NOMO-1 treated with DMSO at 0.1 percent for 48 hours (cell line): ENCODE results near the gene SLC35G2.
"Not testable (repeated sequence)": the region's sequence is repeated elsewhere in the genome, so short reads cannot be mapped to it uniquely, and the experiment has no call there.

Experiments
- DNase-seq: peaks from one replicate; lab custom pipeline; 2025; ENCODE audit not compliant: unreplicated experiment; lab: John Stamatoyannopoulos, UW

SLC35G2 gene

GRCh38 chr3:136818769-136819391, at the start of gene SLC35G2:
SLC35G2 (plus strand) TSS chr3:136819126; CDS start chr3:136854461, 35,335 bp downstream.
- DNase-seq: peak; percentile 24

GRCh38 chr3:136772709-136773108, 46.2 kb upstream of the SLC35G2 start:
- no peak for DNase-seq

- DNase-seq: no peak
Measured at GRCh38 chr3:136778865-136779264, 40.1 kb upstream of the SLC35G2 start.

GRCh38 chr3:136780741-136781140, 38.2 kb upstream of the SLC35G2 start:
- DNase-seq: no peak

GRCh38 chr3:136783708-136784191, 35.2 kb upstream of the SLC35G2 start:
- DNase-seq: no peak

GRCh38 chr3:136787349-136787748, 31.6 kb upstream of the SLC35G2 start:
- DNase-seq: peak; percentile 27

GRCh38 chr3:136788154-136788553, 30.8 kb upstream of the SLC35G2 start:
- no peak for DNase-seq

GRCh38 chr3:136789976-136790375, 28.9 kb upstream of the SLC35G2 start:
- DNase-seq: no peak

GRCh38 chr3:136790786-136791185, 28.1 kb upstream of the SLC35G2 start:
- no peak for DNase-seq

GRCh38 chr3:136792556-136793330, 26.2 kb upstream of the SLC35G2 start:
- DNase-seq: peak; percentile 11

- not testable (repeated sequence) for DNase-seq
Measured at GRCh38 chr3:136801146-136801545, 17.8 kb upstream of the SLC35G2 start.

GRCh38 chr3:136802481-136802996, 16.4 kb upstream of the SLC35G2 start:
- DNase-seq: peak; percentile 22

- DNase-seq: no peak
Measured at GRCh38 chr3:136804141-136804540, 14.8 kb upstream of the SLC35G2 start.

GRCh38 chr3:136804813-136805212, 14.1 kb upstream of the SLC35G2 start:
- DNase-seq: no peak

GRCh38 chr3:136805795-136806194, 13.1 kb upstream of the SLC35G2 start:
- DNase-seq: peak; percentile 43

GRCh38 chr3:136811701-136812100, 7.2 kb upstream of the SLC35G2 start:
- no peak for DNase-seq

GRCh38 chr3:136817448-136817847, 1.5 kb upstream of the SLC35G2 start:
- no peak for DNase-seq

- no peak for DNase-seq
Measured at GRCh38 chr3:136818191-136818768, 646 bp upstream of the SLC35G2 start.

- DNase-seq: peak; percentile 13
Measured at GRCh38 chr3:136819392-136819730, 435 bp downstream of the SLC35G2 start.

GRCh38 chr3:136819731-136820679, 1.1 kb downstream of the SLC35G2 start:
- DNase-seq: peak; percentile 22

GRCh38 chr3:136831461-136831860, 12.5 kb downstream of the SLC35G2 start:
- DNase-seq: no peak
